ENCODE measurements around the gene WIF1.

- TF ChIP-seq CTCF (IDR thresholded peaks at IDR 0.05) (no peak), POLR2A (IDR thresholded peaks at IDR 0.05) (no peak), POLR2AphosphoS5 (IDR thresholded peaks at IDR 0.05; ENCODE audit: insufficient read depth in 1 of 2, low read depth in 1 of 2) (no peak)
Measured at GRCh38 chr12:65051218-65051617, 69.9 kb downstream of the WIF1 start.
